GM12878 (cell line): ENCODE data around the gene NFU1. TPM values are rescaled to one million over a fixed set of nuclear protein-coding genes. Genes with fewer than 3 reads are reported as not detected.

ENCODE experiments used
- CHD1 ChIP-seq: IDR thresholded peaks from 2 replicates; pipeline ENCODE4 v1.6.1; 2012; ENCODE audit warnings: low read depth, low read length, improper control_type of control experiment
- CREM ChIP-seq: IDR thresholded peaks from 2 replicates; pipeline ENCODE4 v1.6.1; 2014; ENCODE audit warnings: antibody characterized with exemption, low read depth
- CUX1 ChIP-seq: IDR thresholded peaks from 2 replicates; pipeline ENCODE4 v1.6.1; 2012; ENCODE audit warnings: improper control_type of control experiment, low read depth, low read length; ENCODE audit not compliant: insufficient replicate concordance
- E4F1 ChIP-seq: fragments of 450-650 bp; IDR thresholded peaks from 2 replicates; pipeline ENCODE4 v1.6.1; 2018; ENCODE audit warnings: borderline replicate concordance, mild to moderate bottlenecking; ENCODE audit not compliant: partially characterized antibody
- IKZF1 ChIP-seq: fragments of 450-650 bp; conservative IDR thresholded peaks from 2 replicates; pipeline ENCODE4 v1.6.1; 2017; ENCODE audit warnings: antibody characterized with exemption, mild to moderate bottlenecking
- JUNB ChIP-seq: IDR thresholded peaks from 2 replicates; pipeline ENCODE4 v1.6.1; 2016; ENCODE audit warnings: antibody characterized with exemption, mild to moderate bottlenecking
- MAX ChIP-seq: IDR thresholded peaks from 2 replicates; pipeline ENCODE4 v1.6.1; 2012; ENCODE audit warnings: low read depth, low read length, improper control_type of control experiment
- NFIC ChIP-seq: IDR thresholded peaks from 2 replicates; pipeline ENCODE4 v1.6.1; 2012; ENCODE audit warnings: low read depth, mild to moderate bottlenecking, inconsistent platforms, low read length, moderate library complexity
- NFXL1 ChIP-seq: fragments of 450-650 bp; IDR thresholded peaks from 2 replicates; pipeline ENCODE4 v1.6.1; 2017; ENCODE audit warnings: antibody characterized with exemption, mild to moderate bottlenecking, borderline replicate concordance
- NFYA ChIP-seq: IDR thresholded peaks from 2 replicates; pipeline ENCODE4 v1.6.1; 2011; ENCODE audit warnings: low read depth, mild to moderate bottlenecking, low read length, improper control_type of control experiment, borderline replicate concordance
- NR2F1 ChIP-seq: fragments of 450-650 bp; conservative IDR thresholded peaks from 2 replicates; pipeline ENCODE4 v1.6.1; 2017; ENCODE audit warnings: mild to moderate bottlenecking
- NRF1 ChIP-seq: conservative IDR thresholded peaks from 2 replicates; pipeline ENCODE4 v1.6.1; 2011; ENCODE audit warnings: mild to moderate bottlenecking, low read depth, low read length, improper control_type of control experiment
- SMARCA5 ChIP-seq: fragments of 450-650 bp; IDR thresholded peaks from 2 replicates; pipeline ENCODE4 v1.6.1; 2017; ENCODE audit warnings: mild to moderate bottlenecking
- TBL1XR1 ChIP-seq: IDR thresholded peaks from 2 replicates; pipeline ENCODE4 v1.6.1; 2012; ENCODE audit warnings: low read depth, low read length, improper control_type of control experiment
- ZBTB33 ChIP-seq: fragments of 450-650 bp; IDR thresholded peaks from 2 replicates; pipeline ENCODE4 v1.6.1; 2017; ENCODE audit warnings: mild to moderate bottlenecking
- ZNF592 ChIP-seq: fragments of 450-650 bp; IDR thresholded peaks from 2 replicates; pipeline ENCODE4 v1.6.1; 2017; ENCODE audit warnings: mild to moderate bottlenecking, moderate library complexity
- polyA plus RNA-seq, 11 experiments: library from polyadenylated mRNA; depleted of rRNA in 4 of 11; unstranded in 6 of 11; stranded (reverse) in 5 of 11; fragments of >200 nt; fragmentation: Nextera tagmentation in 4 of 11; fragmentation: Illumina TruSeq in 1 of 11; extraction: Ambion mirVana in 4 of 11; extraction: Trizol in 1 of 11; gene quantifications; 1 replicate in 1 of 11; 2 replicates in 10 of 11; pipeline versions ENCODE4 v1.2.1 to v1.2.3, GENCODE V29; 2011 to 2016; ENCODE audit warnings: inconsistent platforms in 2 of 11, missing spikeins in 2 of 11, low read depth in 1 of 11
- total RNA-seq, 4 experiments: library from RNA; depleted of rRNA in 3 of 4; stranded (reverse); fragments of >200 nt in 3 of 4; fragmentation: Illumina TruSeq in 1 of 4; extraction: Trizol in 1 of 4; gene quantifications; 2 replicates each; pipeline versions ENCODE4 v1.2.1 to v1.2.3, GENCODE V29; 2013 to 2021

The NFU1 gene
- total and polyA plus RNA-seq, 10 of the 15 experiments (the other 5 are each of a cell fraction or from before 2014, with no cell fraction given), result 27.3 to 86.0 (median 41.5) TPM

GRCh38 chr2:69453475-69454129, 16.4 kb upstream of the NFU1 start (continued):
- TF ChIP-seq ZBTB33, result no peak
- TF ChIP-seq NR2F1, result peak; percentile 36; the same call in 1 of the 2 replicates
- peak; percentile 26; the same call in 1 of the 2 replicates for TF ChIP-seq CREM
- no peak for TF ChIP-seq IKZF1
- no peak for TF ChIP-seq CHD1
- no peak for TF ChIP-seq MAX
- no peak for TF ChIP-seq ZNF592
- peak; percentile 64 for TF ChIP-seq JUNB
- TF ChIP-seq NRF1, result no peak
- TF ChIP-seq E4F1, result no peak
- TF ChIP-seq TBL1XR1, result peak; percentile 31; the same call in 1 of the 2 replicates
- TF ChIP-seq NFYA, result no peak
- no peak for TF ChIP-seq NFXL1
- no peak for TF ChIP-seq SMARCA5
- no peak for TF ChIP-seq CUX1
- no peak for TF ChIP-seq NFIC
